ENCODE data around the gene GRIA3. TPM values are rescaled to one million over a fixed set of nuclear protein-coding genes. Genes with fewer than 3 reads are reported as not detected.

Gene GRIA3
- polyA plus RNA-seq, 1 experiment = 27.7 TPM

DNA sequence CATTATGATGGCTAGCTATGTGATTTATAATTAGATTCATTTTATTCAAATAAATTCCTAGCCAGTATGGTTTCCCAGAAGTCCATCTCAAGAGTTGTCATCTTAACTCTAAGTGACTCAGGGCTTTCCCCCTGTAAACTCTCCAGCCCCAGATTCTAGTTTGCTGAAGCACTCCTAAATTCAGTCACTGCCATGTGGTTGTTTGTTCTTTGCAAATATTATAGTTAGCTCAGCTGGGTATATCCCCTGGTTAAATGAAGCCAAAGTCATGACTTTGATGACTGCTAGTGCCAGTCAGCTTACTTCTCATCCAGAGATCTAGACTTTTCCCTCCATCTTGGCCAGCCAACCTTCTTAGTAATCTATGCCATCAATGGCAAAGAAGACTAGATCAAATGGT lies 126.0 kb downstream of the GRIA3 start:
- Histone ChIP-seq H3K36me3 (ENCODE audit: control insufficient read depth, insufficient read depth, low read length) (no peaks in the 10 kb centered on the region), H3K4me3 (ENCODE audit: low read depth, low read length) (no peak overlapping the region), H3K27me3 (ENCODE audit: control insufficient read depth, insufficient read depth, low read length) (no peaks in the 10 kb centered on the region)
- no peak for DNase-seq (ENCODE audit: low read depth)
- CTCF ChIA-PET = no interaction called here
- POLR2A ChIA-PET = interaction anchor here (0.7 kb wide), 1 partner anchor 10 kb away, joined by 3 read pairs; no protein-coding TSS in a partner anchor
- no peak for TF ChIP-seq CTCF (IDR thresholded peaks at IDR 0.05; ENCODE audit: insufficient read depth, low read depth, low read length)

GRCh38 chrX:123311486-123311885 lies 127.4 kb downstream of the GRIA3 start:
- CTCF ChIA-PET = no interaction called here

GRCh38 chrX:123313486-123313885 lies 129.4 kb downstream of the GRIA3 start:
- H3K36me3 ChIP-seq (ENCODE audit: control insufficient read depth, insufficient read depth, low read length) = no peaks in the 10 kb centered on the region
- ChIA-PET CTCF (no interaction called here), POLR2A (no interaction called here)
- H3K4me3 ChIP-seq (ENCODE audit: low read depth, low read length) = no peak overlapping the region
- no peaks in the 10 kb centered on the region for H3K27me3 ChIP-seq (ENCODE audit: control insufficient read depth, insufficient read depth, low read length)
- no peak for DNase-seq (ENCODE audit: low read depth)
- no peak for TF ChIP-seq CTCF (IDR thresholded peaks at IDR 0.05; ENCODE audit: insufficient read depth, low read depth, low read length)

More at GRCh38 chrX:123311486-123311885, 127.4 kb downstream of the GRIA3 start:
- no peak for TF ChIP-seq CTCF (IDR thresholded peaks at IDR 0.05; ENCODE audit: insufficient read depth, low read depth, low read length)
- H3K27me3 ChIP-seq (ENCODE audit: control insufficient read depth, insufficient read depth, low read length) = no peaks in the 10 kb centered on the region
- DNase-seq (ENCODE audit: low read depth) = no peak
- no peaks in the 10 kb centered on the region for H3K36me3 ChIP-seq (ENCODE audit: control insufficient read depth, insufficient read depth, low read length)
- POLR2A ChIA-PET = no interaction called here
- no peak overlapping the region for H3K4me3 ChIP-seq (ENCODE audit: low read depth, low read length)

DNA sequence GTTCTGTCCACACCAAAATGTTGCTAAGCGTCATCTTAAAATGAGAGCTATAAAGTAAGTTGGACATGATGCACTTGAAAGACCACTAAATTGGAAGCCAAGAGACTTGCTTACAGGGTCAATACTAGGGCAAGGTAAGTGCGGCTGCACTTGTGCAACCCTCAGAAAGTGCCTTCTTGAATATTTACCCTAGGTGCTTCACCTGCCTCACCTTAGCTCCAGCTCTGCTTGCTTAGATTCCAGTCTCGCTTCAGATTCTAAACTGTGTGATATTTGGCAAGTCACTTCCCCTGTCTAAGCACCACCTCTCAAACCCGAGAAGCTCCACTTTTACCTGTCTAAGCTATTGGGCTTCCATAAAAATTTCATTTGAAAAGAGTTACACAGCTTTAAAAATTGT lies 136.5 kb downstream of the GRIA3 start:
- ChIA-PET POLR2A (no interaction called here), CTCF (interaction anchor here (1.8 kb wide), 1 partner anchor 11 kb away, joined by 5 read pairs; no protein-coding TSS in a partner anchor)
- H3K36me3 ChIP-seq (ENCODE audit: control insufficient read depth, insufficient read depth, low read length) = no peaks in the 10 kb centered on the region
- no peak overlapping the region for H3K4me3 ChIP-seq (ENCODE audit: low read depth, low read length)
- no peak for TF ChIP-seq CTCF (IDR thresholded peaks at IDR 0.05; ENCODE audit: insufficient read depth, low read depth, low read length)
- H3K27me3 ChIP-seq (ENCODE audit: control insufficient read depth, insufficient read depth, low read length) = no peaks in the 10 kb centered on the region
- DNase-seq (ENCODE audit: low read depth) = no peak

GRCh38 chrX:123322536-123322935 lies 138.5 kb downstream of the GRIA3 start:
- TF ChIP-seq CTCF (IDR thresholded peaks at IDR 0.05; ENCODE audit: insufficient read depth, low read depth, low read length) = no peak
- ChIA-PET CTCF (interaction anchor here (1.2 kb wide), 1 partner anchor 16 kb away, joined by 3 read pairs; no protein-coding TSS in a partner anchor), POLR2A (no interaction called here)
- Histone ChIP-seq H3K4me3 (ENCODE audit: low read depth, low read length) (no peak overlapping the region), H3K36me3 (ENCODE audit: control insufficient read depth, insufficient read depth, low read length) (no peaks in the 10 kb centered on the region), H3K27me3 (ENCODE audit: control insufficient read depth, insufficient read depth, low read length) (no peaks in the 10 kb centered on the region)
- DNase-seq (ENCODE audit: low read depth) = no peak

All from BJ (cell line).